B cell (primary cell): Measurements from ENCODE around the gene PSD4. TPM values are rescaled to one million over a fixed set of nuclear protein-coding genes. Genes with fewer than 3 reads are reported as not detected.

Experiments used
- ATAC-seq: fragments of 200-7000 bp; cut with Tn5 transposase; one replicate; pipeline ENCODE4 v1.10.0; 2021; ENCODE audit warnings: low read depth, mild to moderate bottlenecking, moderate number of reproducible peaks, moderate library complexity
- CTCF ChIA-PET: fragments of 350-600 bp; sonication (Branson Sonifier 250); formaldehyde crosslinking; loops from one replicate; lab custom pipeline; 2021; ENCODE audit warnings: antibody characterized with exemption, inconsistent platforms; lab: Charles Lee
- POLR2A ChIA-PET: fragments of 350-600 bp; sonication (Branson Sonifier 250); formaldehyde crosslinking; loops from one replicate; lab custom pipeline; 2021; ENCODE audit warnings: antibody characterized with exemption; lab: Charles Lee
- DNase-seq: peaks from one replicate; pipeline ENCODE4 v3.0.0; 2013
- H2AFZ ChIP-seq: 2 replicates; pipeline ENCODE4 v1.6.1; 2012; ENCODE audit warnings: mild to moderate bottlenecking, low read depth, low read length; ENCODE audit not compliant: insufficient read depth, poor library complexity, severe bottlenecking
- H3K27ac ChIP-seq, 2 donors: 1 replicate in 1 of 2; 2 replicates in 1 of 2; pipeline ENCODE4 v1.5.1; 2012 to 2013; ENCODE audit warnings: low read length in 2 of 2, mild to moderate bottlenecking in 2 of 2, moderate library complexity in 1 of 2
- H3K27me3 ChIP-seq, 4 experiments: fragments of 200-600 bp in 1 of 4; sonication (generic) in 1 of 4; replicated peaks in 1 of 4; 1 replicate in 2 of 4; 2 replicates in 2 of 4; pipeline versions ENCODE4 v1.6.1 to v1.7.0; 2013 to 2016; ENCODE audit warnings: low read length in 3 of 4, mild to moderate bottlenecking in 2 of 4, mixed read lengths in 1 of 4, moderate library complexity in 1 of 4; ENCODE audit not compliant: insufficient read depth in 4 of 4, control insufficient read depth in 3 of 4; ENCODE audit errors: control extremely low read depth in 1 of 4
- H3K36me3 ChIP-seq, 2 experiments: replicated peaks in 1 of 2; 1 replicate in 1 of 2; 2 replicates in 1 of 2; pipeline versions ENCODE4 v1.6.1 to v1.7.1; 2013; ENCODE audit warnings: low read length in 1 of 2; ENCODE audit not compliant: insufficient read depth in 2 of 2, control insufficient read depth in 1 of 2; ENCODE audit errors: control extremely low read depth in 1 of 2, extremely low read depth in 1 of 2
- H3K4me1 ChIP-seq, 2 donors: fragments of 200-600 bp in 1 of 2; sonication (generic) in 1 of 2; 1 replicate in 1 of 2; 2 replicates in 1 of 2; pipeline versions ENCODE4 v1.5.1 to v1.6.1; 2013 to 2017; ENCODE audit warnings: low read length in 2 of 2; ENCODE audit not compliant: control insufficient read depth in 2 of 2, insufficient read depth in 2 of 2
- H3K4me2 ChIP-seq: replicated peaks from 2 replicates; pipeline ENCODE3; 2012; ENCODE audit warnings: mild to moderate bottlenecking, low read depth, low read length; ENCODE audit not compliant: poor library complexity, severe bottlenecking
- H3K4me3 ChIP-seq, 5 experiments: fragments of 200-600 bp in 1 of 5; sonication (generic) in 1 of 5; 1 replicate in 3 of 5; 2 replicates in 2 of 5; pipeline versions ENCODE4 v1.5.1 to v1.7.0; 2011 to 2016; ENCODE audit warnings: low read length in 4 of 5, mild to moderate bottlenecking in 4 of 5, low read depth in 2 of 5, control low read depth in 1 of 5, moderate library complexity in 1 of 5; ENCODE audit not compliant: insufficient read depth in 1 of 5; ENCODE audit errors: control extremely low read depth in 1 of 5, extremely low read depth in 1 of 5
- H3K79me2 ChIP-seq: fragments of 200-600 bp; sonication (generic); one replicate; pipeline ENCODE4 v1.6.0; 2016; ENCODE audit warnings: low read length; ENCODE audit not compliant: control insufficient read depth, insufficient read depth
- H3K9ac ChIP-seq: fragments of 200-600 bp; sonication (generic); 2 replicates; pipeline ENCODE4 v1.6.1; 2017; ENCODE audit warnings: mild to moderate bottlenecking, low read length, moderate library complexity
- H3K9me3 ChIP-seq, 3 donors: one replicate each; pipeline versions ENCODE4 v1.6.1 to v1.7.1; 2013; ENCODE audit warnings: low read length in 2 of 3; ENCODE audit not compliant: control insufficient read depth in 2 of 3, insufficient read depth in 1 of 3; ENCODE audit errors: control extremely low read depth in 1 of 3
- H4K20me1 ChIP-seq: 2 replicates; pipeline ENCODE4 v1.6.0; 2012; ENCODE audit warnings: mild to moderate bottlenecking, low read length; ENCODE audit not compliant: insufficient read depth, control insufficient read depth, poor library complexity, severe bottlenecking
- H3K27ac Mint-ChIP-seq: one replicate; pipeline ENCODE4 v1.8.0; 2021; ENCODE audit warnings: mixed read lengths
- H3K27me3 Mint-ChIP-seq: one replicate; pipeline ENCODE4 v1.8.0; 2021; ENCODE audit warnings: mixed read lengths
- H3K4me1 Mint-ChIP-seq: one replicate; pipeline ENCODE4 v1.8.0; 2021; ENCODE audit warnings: mixed read lengths
- H3K4me3 Mint-ChIP-seq: one replicate; pipeline ENCODE4 v1.8.0; 2021; ENCODE audit warnings: mixed read lengths
- H3K9me3 Mint-ChIP-seq: one replicate; pipeline ENCODE4 v1.8.0; 2022; ENCODE audit warnings: mixed read lengths; ENCODE audit not compliant: insufficient read depth
- CTCF ChIP-seq: fragments of 200-600 bp; IDR thresholded peaks from one replicate; pipeline ENCODE4 v1.8.0; 2022; ENCODE audit warnings: antibody characterized with exemption, mild to moderate bottlenecking
- EZH2 ChIP-seq: IDR thresholded peaks from 2 replicates; pipeline ENCODE4 v1.6.1; 2012; ENCODE audit warnings: borderline replicate concordance, low read depth, mild to moderate bottlenecking, moderate library complexity, low read length; ENCODE audit not compliant: insufficient read depth, poor library complexity, severe bottlenecking
- WGBS: methylation state at CpG from one replicate; pipeline ENCODE4 v1.1.5; 2013; ENCODE audit warnings: missing lambda C conversion rate; ENCODE audit not compliant: insufficient coverage; 5-methylcytosine and 5-hydroxymethylcytosine counted together
- intact Hi-C: fragments of 100-400 bp; cut with micrococcal nuclease; formaldehyde crosslinking; loops from one replicate; pipeline ENCODE4 v1.10.0; 2022
- polyA plus RNA-seq: library from polyadenylated mRNA; depleted of rRNA; stranded (reverse); fragments of >200 nt; gene quantifications from 2 replicates; pipeline ENCODE4 v1.2.3, GENCODE V29; 2012
- total RNA-seq, 2 donors: library from RNA; stranded (reverse); fragments of 120-200 nt in 1 of 2; gene quantifications; 1 replicate in 1 of 2; 2 replicates in 1 of 2; pipeline versions ENCODE4 v1.2.3 to v1.2.4, GENCODE V29; 2013 to 2022

Gene PSD4
- total and polyA plus RNA-seq, 2 donors (not counting 1 experiment from before 2014, with no cell fraction given) = 87.1 to 203 TPM

DNA sequence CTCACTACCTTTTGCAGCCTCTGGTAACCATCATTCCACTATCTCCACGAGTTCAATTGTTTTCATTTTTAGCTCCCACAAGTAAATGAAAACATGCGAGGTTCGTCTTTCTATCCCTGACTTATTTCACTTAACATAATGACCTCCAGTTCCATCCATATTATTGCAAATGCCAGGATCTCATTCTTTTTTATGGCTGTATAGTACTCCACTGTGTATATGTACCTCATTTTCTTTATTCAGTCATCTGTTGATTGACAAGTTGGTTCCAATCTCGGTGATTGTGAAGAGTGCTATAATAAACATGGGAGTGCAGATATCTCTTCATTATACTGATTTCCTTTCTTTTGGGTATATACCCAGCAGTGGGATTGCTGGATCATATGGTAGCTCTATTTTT, 29.5 kb upstream of the PSD4 start:
- H3K27ac Mint-ChIP-seq = no peak overlapping the region
- H3K27me3 Mint-ChIP-seq = no peaks in the 10 kb centered on the region
- TF ChIP-seq CTCF (no peak), EZH2 (no peak)
- ChIA-PET CTCF (interaction anchor here (1.3 to 18.7 kb wide), 4 partner anchors 14 to 54 kb away, joined by 5 to 590 read pairs (median 7); partner anchors contain the start of gene PSD4), POLR2A (no interaction called here)
- H3K9me3 ChIP-seq = peaks cover 0 to 2% (median 0%) of the 10 kb centered on the region in 3 donors
- no peaks in the 10 kb centered on the region for H4K20me1 ChIP-seq
- no peak for DNase-seq
- no peak overlapping the region for H3K4me3 ChIP-seq
- 71% methylated on average over 1 of the region's 4 CpGs for WGBS
- no peak overlapping the region for H3K27ac ChIP-seq
- no peak overlapping the region for H3K4me2 ChIP-seq
- H2AFZ ChIP-seq = no peak overlapping the region
- H3K4me1 Mint-ChIP-seq = peaks cover 9% of the 10 kb centered on the region
- no peaks in the 10 kb centered on the region for H3K79me2 ChIP-seq
- no peak for ATAC-seq
- H3K9ac ChIP-seq = no peak overlapping the region
- no peaks in the 10 kb centered on the region for H3K9me3 Mint-ChIP-seq
- H3K36me3 ChIP-seq = no peaks in the 10 kb centered on the region
- peaks cover 9 to 10% of the 10 kb centered on the region in 2 donors for H3K4me1 ChIP-seq
- intact Hi-C loops = no loop called here
- H3K27me3 ChIP-seq = no peaks in the 10 kb centered on the region
- no peak overlapping the region for H3K4me3 Mint-ChIP-seq
